Retina (tissue), 1 donor: ENCODE data around the gene SH3PXD2B.

Experiments
- DNase-seq: peaks from one replicate; pipeline ENCODE4 v3.0.0-alpha.2; 2016

SH3PXD2B gene

DNA sequence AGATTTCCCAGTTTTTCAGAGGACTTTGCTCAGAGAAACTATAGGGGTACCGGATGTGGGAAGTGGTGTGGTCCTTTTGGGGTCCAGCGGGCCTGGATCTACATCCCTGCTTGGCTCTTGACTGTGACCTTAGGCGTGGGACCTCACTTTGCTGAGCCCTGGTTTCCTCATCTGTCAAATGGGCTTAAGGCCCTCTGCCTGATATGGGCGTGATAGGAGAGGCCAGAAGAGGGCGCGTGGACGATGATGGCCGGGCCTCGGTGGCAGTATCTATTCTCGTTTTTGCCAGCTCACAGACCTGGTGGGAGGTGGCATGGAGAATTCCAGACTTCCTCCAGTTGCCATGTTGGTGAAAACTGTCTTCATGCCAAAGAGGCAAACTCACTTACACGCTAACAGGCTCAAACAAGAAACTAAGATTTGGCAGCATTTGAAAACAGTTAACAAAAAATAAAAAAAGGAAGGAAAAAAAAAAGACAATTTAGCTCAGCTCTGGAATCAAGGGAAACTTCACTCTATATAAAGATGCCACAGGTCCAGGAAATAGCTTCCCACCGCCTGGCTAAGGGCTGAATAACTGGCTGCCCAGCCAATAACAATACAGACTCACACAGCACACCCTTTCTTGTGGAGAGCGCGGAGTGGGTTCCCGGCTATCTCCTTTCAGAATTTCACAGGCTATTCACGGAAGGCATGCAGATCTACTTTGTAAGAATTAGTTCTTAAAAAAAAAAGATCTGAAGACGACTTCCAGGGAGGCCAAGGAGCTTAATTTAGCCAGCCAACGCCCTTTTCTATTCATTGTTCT is 1.7 kb downstream of the SH3PXD2B start:
- no peak for DNase-seq

DNA sequence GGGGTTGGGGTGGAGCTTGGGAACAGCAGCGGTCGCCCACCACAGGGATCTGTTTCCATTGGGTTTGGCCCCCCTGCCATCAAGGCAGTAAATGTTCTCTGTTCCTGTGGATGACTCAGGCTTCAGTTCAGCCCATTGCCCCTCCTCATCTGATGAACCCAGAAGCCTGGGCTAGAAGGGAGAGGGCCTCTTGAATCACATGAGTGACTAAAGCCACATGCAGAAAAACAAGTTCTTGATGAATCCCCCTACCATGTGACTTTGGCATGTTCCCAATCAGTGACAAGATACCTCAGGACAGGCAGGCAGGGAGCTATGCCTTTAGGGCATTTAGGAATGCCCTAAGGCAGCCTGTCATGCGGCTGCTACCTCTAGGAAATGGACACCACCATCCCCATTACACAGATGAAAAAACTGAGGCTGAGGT is 2.5 kb downstream of the SH3PXD2B start:
- no peak for DNase-seq

- DNase-seq: no peak
These were observed 3.2 kb downstream of the SH3PXD2B start for GRCh38 chr5:172450861-172451695.

DNA sequence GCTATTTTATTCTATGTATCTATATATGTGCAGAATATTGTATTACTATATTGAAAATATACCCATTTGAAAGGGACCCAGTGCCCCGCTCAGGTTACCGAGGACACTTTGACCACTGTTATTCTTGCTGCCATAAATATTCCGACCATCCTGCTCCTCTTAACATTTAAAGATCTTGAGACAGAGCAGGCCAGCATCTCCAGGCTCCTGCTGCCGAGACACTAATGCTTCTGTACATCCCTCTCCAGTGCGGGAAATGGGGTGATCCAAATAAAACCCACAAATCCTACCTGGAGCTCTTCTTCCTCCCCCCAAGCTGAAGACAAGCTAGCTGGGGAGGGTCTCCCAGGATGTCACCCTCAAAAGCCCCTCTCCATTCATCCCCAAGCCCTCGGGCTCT is 3.9 kb downstream of the SH3PXD2B start:
- DNase-seq: no peak

GRCh38 chr5:172448999-172449398 is 5.3 kb downstream of the SH3PXD2B start:
- DNase-seq: no peak

DNA sequence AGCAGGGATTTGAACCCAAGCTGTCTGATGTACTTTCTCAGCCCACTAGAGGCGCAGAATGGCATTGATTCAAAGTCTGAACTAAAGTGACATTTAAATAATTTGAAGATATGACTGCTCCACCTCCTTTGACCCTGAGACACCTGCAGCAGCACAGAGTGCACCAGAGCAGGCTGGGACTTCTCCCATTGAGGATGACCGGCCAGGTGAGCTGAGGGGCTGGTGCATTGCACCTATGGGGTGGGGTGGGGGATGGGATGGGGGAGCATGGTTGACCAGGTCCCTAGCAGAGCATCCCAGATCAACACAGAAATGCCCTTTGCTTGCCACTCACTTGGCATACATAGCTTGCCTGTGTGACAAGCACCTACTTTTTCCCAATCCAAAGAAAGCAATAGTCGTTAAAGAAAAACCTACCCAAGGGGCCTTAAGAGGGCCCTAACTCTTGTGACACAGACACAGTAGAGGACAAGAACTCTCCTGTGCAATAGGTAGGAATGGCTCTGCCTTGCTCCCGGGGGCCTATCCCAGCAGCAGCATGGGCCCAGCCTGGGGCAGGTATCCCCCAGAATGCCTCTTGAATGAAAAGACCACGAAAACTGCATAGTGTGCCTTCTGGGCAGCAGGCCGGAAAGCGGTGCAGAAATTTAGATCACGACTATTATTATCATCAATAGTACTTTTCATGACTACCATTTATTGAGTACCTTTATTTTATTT is 6.5 kb downstream of the SH3PXD2B start:
- no peak for DNase-seq

- DNase-seq: no peak
These were observed 7.8 kb downstream of the SH3PXD2B start for GRCh38 chr5:172446336-172447051.

DNA sequence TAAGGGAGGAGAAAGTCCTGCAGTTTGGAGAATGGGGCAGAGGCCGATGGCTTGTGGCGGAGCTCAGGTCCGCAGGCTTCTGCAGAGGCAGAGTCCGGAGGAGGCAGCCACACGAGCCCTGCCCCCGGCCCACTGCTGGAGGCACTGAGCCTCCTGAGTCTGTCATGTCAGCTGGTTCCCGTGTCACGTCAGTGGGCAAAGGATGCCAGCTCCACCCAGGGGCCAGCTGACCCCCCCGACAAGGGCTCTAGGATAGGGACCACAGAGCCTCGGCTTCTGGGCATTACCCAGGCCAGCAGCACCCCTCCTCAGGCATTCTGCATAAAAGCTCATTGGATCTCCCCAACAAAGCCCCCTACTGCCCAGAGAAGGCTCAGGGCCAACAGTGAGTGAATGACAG is 8.5 kb downstream of the SH3PXD2B start:
- no peak for DNase-seq

DNA sequence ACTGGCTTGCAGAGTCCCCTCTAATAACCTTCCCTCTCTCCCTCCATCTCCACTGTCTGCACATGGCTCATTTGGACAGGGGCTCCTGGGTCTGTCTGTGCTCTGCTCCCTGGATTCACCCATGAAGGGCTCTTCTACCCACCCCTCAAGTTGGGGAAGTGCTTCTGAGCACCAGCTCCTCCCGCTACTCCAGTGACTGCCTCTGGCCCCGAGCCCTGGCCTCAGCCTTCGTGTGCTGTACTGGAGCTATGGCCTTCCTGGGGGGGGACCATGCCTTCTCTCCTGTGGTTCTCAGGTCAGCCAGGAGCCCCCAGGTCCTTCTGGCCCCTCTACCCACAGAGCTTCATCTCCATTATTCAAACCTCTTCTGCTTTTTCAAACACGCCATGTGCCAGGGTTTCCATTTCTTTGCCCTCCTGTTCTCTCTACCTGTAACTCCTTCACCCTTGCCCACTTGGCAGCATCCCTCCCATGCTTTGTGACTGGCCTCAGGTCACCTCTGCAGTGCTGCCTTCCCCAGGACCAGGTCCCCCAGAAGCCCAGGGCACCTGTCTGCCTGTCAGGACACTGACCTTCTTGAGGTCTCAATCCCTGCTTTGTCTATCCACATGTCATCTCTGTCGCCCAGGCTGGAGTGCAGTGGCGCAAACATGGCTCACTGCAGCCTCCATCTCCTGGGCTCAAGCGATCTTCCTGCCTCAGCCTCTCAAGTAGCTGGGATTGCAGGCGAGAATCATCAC is 9.5 kb downstream of the SH3PXD2B start:
- DNase-seq: no peak

- DNase-seq: no peak
These were observed 10.2 kb downstream of the SH3PXD2B start for GRCh38 chr5:172444110-172444510.

DNA sequence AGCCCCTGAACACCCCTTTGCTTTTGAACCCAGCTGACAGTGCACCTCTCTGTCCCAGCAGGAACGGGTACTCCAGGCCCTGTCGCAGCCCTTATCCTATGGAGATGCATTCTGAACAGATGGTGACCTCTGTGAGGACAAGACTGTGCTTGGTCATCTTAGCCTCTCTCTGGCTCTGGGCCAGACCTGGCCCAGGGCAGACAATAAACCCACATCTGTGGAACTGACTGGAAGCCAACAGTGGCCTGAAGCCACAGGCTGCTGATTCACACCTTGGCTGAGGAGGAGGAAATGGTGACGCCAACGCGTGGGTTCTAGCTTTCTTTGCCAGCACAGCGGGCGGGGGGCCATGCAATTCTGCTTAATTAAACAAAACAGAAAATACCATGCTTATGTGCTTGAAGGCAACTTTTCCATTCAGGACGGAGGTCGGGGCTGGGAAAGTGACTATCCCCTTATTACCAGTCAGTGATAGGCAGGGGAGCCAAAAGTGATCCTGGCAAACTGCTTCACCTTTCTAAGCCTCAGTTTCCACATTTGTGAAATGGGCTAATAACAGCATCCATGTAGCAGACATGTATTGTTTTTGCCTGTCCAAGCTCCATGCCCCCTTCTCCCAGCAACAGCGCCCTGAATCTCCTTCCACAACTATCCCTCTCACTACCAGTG is 10.8 kb downstream of the SH3PXD2B start:
- DNase-seq: no peak

GRCh38 chr5:172442592-172442991 is 11.7 kb downstream of the SH3PXD2B start:
- no peak for DNase-seq

- DNase-seq: no peak
These were observed 13.0 kb downstream of the SH3PXD2B start for GRCh38 chr5:172441262-172441751.

DNA sequence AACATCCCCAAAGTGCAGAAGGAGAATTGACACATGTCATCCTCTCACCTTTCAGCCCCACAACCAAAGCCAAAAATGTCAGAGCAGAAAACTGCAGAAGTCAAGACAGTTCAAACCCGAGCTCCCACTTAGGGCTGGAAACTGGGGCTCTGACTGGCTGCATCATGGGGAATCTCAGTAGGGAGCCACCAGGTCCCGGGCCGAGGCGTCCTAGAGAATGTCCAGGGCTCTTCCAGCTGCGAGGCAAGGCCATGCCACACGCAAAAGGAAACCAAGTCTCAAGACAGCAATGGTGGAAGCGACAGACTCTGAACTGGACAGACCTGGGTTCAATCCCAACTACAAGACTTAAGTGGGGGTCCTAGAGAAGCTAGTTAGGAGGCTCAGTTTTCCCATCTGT is 13.8 kb downstream of the SH3PXD2B start:
- DNase-seq: no peak

- DNase-seq: no peak
These were observed 14.4 kb downstream of the SH3PXD2B start for GRCh38 chr5:172439785-172440477.

GRCh38 chr5:172438319-172438668 is 16.0 kb downstream of the SH3PXD2B start:
- DNase-seq: no peak

- no peak for DNase-seq
These were observed 16.6 kb downstream of the SH3PXD2B start for GRCh38 chr5:172437445-172438318.

GRCh38 chr5:172436879-172437369 is 17.4 kb downstream of the SH3PXD2B start:
- DNase-seq: no peak

DNA sequence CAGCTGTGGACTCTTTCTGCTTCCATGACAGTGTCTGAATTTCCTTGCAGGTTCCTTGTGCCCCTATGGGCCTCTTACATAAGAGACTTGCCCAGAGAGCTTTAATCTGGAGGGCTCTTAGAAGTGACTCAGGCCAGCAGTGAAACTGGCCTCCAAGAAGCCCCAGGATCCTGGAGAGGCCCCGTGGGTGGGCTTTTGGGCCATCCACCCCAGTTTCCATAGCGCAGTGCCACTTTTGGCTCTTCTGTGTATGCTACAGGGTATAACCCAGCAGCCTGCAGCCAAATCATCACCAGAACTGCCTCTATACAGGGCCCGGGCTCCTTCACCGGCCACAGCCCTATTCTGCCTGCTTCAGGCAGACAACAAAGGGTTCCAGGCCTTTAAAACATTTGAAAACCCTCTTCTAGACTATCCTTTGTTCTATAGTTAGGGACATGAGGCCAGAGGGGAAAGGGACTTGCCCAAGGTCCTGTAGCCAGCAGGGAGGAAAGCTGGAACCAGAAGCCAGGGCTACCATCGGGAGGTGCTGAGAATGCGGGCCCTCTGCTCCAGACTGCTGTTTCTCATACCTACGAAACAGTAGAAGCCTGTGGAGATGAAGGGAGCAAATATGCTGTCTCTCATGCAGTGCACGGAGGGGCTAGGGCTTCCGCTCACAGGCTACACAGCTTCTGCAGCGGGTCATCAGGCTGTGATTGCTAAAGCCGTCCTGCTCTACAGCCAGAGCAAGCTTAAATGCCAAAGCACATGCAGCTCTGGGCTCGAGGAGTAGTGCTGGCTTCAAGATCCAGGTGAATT is 18.0 kb downstream of the SH3PXD2B start:
- DNase-seq: no peak
